Left ventricle myocardium superior (tissue), 1 donor: ENCODE results near the gene FUT7. TPM values are rescaled to one million over a fixed set of nuclear protein-coding genes. Genes with fewer than 3 reads are reported as not detected.

ENCODE experiments used
- ATAC-seq: fragments of 200-7000 bp; cut with Tn5 transposase; one replicate; pipeline ENCODE4 v1.9.1; 2020; ENCODE audit warnings: mild to moderate bottlenecking, moderate library complexity
- DNase-seq: peaks from one replicate; pipeline ENCODE4 v3.0.0-alpha.2; 2020
- intact Hi-C: fragments of 100-400 bp; cut with micrococcal nuclease; formaldehyde crosslinking; loops from one replicate; pipeline ENCODE4 v1.11.0; 2022
- total RNA-seq: library from RNA; stranded (reverse); fragmentation: NEBNext Ultra II Directional; extraction: Animal tissue kit (Norgen Biotek cat#: 25700); gene quantifications from one replicate; pipeline ENCODE4 v1.2.1, GENCODE V29; 2021
- donor health status: DM: no; HTN: yes; CAD: no; lungs with severe emphysema.

Gene FUT7
- total RNA-seq, 1 donor from 2014 or later, result 0.17 TPM

DNA sequence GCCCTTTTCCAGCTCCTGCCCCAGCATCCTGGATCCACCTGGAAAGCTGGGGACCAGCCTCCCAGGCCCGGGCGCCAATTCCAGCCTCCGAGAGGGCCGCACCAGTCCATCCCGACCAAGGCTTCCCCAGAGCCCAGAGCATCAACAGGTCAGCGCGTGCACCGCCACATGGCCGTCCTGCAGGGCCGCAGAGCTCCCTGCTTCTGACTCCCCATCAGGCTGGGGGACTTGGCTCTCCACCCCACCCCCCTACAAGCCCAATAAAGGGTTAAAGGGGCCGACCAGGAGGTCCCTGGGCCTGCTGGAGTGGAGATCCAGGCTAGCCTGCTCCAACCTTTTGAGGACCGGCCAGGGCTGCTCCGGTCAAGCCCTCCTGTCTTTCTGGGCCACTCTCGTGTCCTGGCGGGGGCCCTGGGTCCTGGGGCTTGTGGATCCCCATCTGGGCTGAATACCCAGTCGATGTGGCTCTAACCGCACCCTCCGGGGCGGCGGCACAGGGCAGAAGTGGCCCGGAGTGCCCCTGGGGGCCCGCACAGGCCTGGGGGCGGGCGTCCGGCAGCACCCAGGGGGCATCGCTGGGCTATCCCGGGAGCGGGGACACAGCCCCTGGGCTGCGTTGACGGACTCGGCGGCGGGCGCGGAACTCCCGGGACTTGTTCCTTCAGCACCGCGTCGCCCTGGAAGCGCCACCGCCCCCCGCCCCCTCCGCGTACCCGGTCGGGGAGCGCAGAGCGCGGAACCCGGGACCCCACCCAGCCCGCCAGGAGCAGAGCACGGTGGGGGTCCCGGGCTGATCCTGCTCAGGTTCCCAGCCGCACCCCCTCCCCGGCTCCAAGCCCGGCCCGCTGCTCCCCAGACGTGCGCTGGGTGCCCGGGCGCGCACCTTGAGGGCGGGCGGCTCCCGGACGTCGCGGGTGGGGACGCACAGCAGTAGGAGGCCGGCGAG, 21.4 kb upstream of the FUT7 start:
- no peak for DNase-seq
- no peak for ATAC-seq
- intact Hi-C loops, result no loop called here

DNA sequence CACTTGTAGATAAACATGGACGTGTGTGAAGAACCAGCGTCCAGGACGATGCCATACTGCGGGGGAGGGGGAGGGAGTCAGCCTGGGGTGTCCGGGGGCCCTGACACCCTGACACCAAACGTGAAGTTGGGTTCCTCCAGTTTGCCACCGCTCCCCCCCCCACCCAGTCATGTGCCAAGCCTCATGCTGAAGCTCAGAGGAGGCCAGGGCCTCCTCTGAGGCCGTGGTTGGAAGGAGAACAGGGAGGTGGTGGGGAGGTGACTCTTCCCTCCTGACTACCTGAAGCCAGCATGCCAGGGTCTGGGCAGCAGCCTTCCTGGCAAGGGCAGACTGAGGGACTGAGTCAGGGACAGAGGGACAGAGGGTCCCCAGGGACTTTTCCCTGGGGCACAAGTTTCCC, 20.4 kb upstream of the FUT7 start:
- intact Hi-C loops, result no loop called here
- DNase-seq, result no peak
- ATAC-seq, result no peak

GRCh38 chr9:137051145-137051724, 19.3 kb upstream of the FUT7 start:
- DNase-seq, result no peak
- intact Hi-C loops, result no loop called here
- no peak for ATAC-seq

- ATAC-seq (no peak), DNase-seq (no peak)
- intact Hi-C loops, result no loop called here
These were observed 18.7 kb upstream of the FUT7 start for GRCh38 chr9:137050570-137050969.

GRCh38 chr9:137049544-137050449, 17.9 kb upstream of the FUT7 start:
- peak; percentile 9 for ATAC-seq
- intact Hi-C loops, result no loop called here
- peak; percentile 72 for DNase-seq

DNA sequence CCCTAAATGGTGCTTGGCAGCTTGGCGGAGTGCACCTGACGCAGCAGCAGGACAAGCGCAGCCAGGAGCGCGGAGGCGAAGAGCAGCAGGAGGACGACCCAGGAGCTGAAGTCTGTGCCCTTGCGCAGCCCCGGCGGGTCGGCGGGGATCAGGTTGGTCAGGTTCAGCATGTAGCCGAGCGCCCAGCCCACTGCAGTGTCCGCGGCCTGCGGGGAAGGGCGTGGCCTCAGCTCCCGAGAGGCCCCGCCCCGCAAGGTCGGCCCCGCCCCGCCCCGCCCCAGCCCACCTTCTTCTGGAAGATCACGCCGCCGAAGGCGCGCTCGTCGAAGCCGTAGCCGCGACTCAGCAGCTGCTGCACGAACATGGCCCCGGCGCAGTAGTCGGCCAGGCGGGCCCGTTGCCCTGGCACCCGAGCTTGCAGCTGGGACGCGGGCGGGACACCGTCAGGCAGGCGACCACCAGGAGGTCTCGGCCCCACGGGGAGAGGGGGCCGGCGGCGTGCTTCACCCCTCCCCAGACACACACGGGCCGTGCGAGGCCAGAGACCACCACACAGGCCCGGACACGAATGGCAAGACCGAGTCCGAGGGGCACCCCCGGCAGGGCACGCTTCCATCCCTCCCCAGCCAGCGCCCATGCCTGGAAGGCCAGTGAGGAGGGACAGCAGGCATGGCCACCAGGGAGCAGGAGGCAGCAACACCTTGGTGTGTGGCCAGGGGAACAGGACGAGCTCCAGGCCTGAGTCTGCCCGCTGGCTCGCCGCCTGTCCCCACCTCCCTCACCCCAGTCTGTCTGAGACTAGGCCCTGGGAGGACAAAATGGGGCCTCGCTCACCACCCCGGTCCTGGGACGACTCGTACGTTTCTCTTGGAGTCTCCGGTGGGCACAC, 17.0 kb upstream of the FUT7 start:
- intact Hi-C loops, result no loop called here
- DNase-seq (no peak), ATAC-seq (no peak)

- ATAC-seq (peak; percentile 74), DNase-seq (peak; percentile 89)
- intact Hi-C loops, result no loop called here
These were observed 14.3 kb upstream of the FUT7 start, which contains the start of gene NPDC1 for GRCh38 chr9:137046088-137046787. TSS of gene NPDC1 (minus strand) at chr9:137046177. CDS start at chr9:137045989, 188 bp downstream.

- DNase-seq (peak; percentile 73), ATAC-seq (peak; percentile 27)
- intact Hi-C loops, result no loop called here
These were observed 13.6 kb upstream of the FUT7 start for GRCh38 chr9:137045294-137046087.

DNA sequence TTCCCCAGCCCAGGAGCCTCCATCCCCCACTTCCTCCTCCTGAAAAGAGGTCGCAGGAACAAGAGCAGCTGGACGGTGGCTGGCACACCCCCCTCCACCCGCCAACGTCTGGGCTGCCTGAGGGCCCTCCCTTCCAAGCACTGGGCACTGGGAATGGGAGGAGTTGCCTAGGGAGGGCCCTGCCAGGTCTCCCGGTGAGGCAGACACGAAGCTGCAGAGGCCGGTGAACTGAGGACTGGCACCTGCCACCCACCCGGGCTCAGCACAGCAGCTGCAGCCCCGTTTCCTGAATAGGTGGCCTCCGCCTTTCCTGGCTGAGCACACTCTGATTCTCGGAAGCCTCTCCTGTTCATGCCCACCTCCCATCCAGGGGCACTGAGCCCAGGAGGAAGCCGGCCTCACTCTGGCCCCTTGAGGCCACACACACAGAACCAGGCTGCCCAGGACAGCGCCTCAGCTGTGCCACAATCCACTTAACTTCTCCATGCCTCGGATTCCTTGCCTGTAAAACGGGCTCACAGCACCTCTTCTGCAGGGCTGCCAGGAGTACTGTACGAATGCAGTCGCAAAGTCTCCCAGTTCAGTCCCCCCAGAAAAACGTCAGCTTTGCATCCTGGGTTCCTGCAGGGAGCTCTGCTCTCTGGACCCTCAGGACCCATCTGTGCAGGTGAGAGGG, 12.8 kb upstream of the FUT7 start:
- intact Hi-C loops, result no loop called here
- DNase-seq, result no peak
- peak; percentile 4 for ATAC-seq

GRCh38 chr9:137044037-137044436, 12.1 kb upstream of the FUT7 start:
- intact Hi-C loops, result no loop called here
- DNase-seq (no peak), ATAC-seq (no peak)

- peak; percentile 65 for DNase-seq
- intact Hi-C loops, result no loop called here
- ATAC-seq, result peak; percentile 39
These were observed 11.2 kb upstream of the FUT7 start for GRCh38 chr9:137042751-137043727.

DNA sequence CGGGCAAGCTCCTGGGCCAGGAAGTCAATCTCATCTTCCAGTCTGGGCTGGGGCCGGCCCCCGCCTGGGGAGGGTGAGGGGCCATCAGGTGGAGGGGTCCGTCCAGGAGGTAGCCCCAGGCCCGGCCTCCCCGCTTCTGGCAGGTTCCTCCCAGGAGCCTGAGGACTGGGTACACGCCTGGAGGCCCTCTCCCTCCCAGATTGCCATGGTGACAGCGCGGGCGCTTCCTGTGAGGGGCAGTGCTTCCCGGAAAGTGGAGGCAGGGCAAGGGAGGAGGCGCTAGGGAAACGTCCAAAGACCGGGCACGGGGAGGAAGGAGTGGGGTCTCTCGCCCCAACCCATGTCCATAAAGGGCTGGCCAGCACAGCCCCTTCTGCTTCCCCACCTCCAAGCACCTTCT, 9.2 kb upstream of the FUT7 start:
- ATAC-seq (no peak), DNase-seq (no peak)
- intact Hi-C loops, result no loop called here

- intact Hi-C loops, result no loop called here
- DNase-seq (no peak), ATAC-seq (no peak)
These were observed 8.7 kb upstream of the FUT7 start for GRCh38 chr9:137040568-137040967.

- intact Hi-C loops, result no loop called here
- DNase-seq (no peak), ATAC-seq (no peak)
These were observed 7.9 kb upstream of the FUT7 start for GRCh38 chr9:137039611-137040366.

DNA sequence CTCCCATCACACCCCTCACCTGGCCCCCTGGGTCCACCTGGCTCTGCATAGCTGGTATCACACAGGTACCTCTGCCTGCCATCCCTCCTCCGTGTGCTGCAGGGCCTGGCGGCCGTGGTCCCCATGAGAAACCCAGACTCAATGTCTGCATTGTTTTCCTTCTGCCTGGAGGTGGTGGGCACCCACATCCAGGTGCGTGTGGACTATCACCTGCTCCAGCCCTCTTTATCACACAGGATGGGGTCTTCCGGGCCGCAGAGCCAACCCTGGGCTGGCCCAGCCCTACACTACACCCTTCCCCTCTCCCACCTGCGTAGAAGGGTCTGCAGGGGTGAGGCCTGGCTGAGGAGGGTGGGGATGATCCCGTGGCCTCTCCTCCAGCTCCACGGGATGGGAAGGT, 7.0 kb upstream of the FUT7 start:
- ATAC-seq, result no peak
- intact Hi-C loops, result no loop called here
- DNase-seq, result no peak
